OCI-LY7 (cell line): Measurements from ENCODE around the gene ELOVL6. TPM values are rescaled to one million over a fixed set of nuclear protein-coding genes. Genes with fewer than 3 reads are reported as not detected.

Source experiments
- BruUV-seq: library from RNA; stranded (reverse); fragments of 400-500 nt; replicated peaks from 2 replicates; lab custom pipeline; 2021; lab: Mats Ljungman, UMichigan
- CTCF ChIA-PET: fragments of 300-600 bp; sonication (Branson Sonifier 250); formaldehyde crosslinking; loops from one replicate; lab custom pipeline; 2022; ENCODE audit warnings: antibody characterized with exemption; ENCODE audit not compliant: unreplicated experiment; lab: Charles Lee
- POLR2A ChIA-PET: fragments of 300-600 bp; sonication (Branson Sonifier 250); formaldehyde crosslinking; loops from one replicate; lab custom pipeline; 2022; ENCODE audit warnings: antibody characterized with exemption; lab: Charles Lee
- DNase-seq: peaks from one replicate; pipeline ENCODE4 v3.0.0-alpha.2; 2015; ENCODE audit warnings: low spot score
- H2AFZ ChIP-seq: fragments of 200-600 bp; sonication (generic), shearing (Covaris generic); 2 replicates; pipeline ENCODE4 v1.6.1; 2014; ENCODE audit warnings: mild to moderate bottlenecking, antibody characterized with exemption, low read length, moderate library complexity
- H3K27ac ChIP-seq: fragments of 200-600 bp; sonication (generic); 2 replicates; pipeline ENCODE4 v1.5.1; 2014; ENCODE audit warnings: mixed run types, low read depth, mild to moderate bottlenecking, moderate library complexity, low read length, inconsistent platforms; ENCODE audit not compliant: poor library complexity, severe bottlenecking
- H3K36me3 ChIP-seq: fragments of 200-600 bp; sonication (generic); 2 replicates; pipeline ENCODE4 v1.6.1; 2014; ENCODE audit warnings: mild to moderate bottlenecking, antibody characterized with exemption, low read length, moderate library complexity, mixed read lengths; ENCODE audit not compliant: insufficient read depth
- H3K4me1 ChIP-seq: fragments of 200-600 bp; sonication (generic); 2 replicates; pipeline ENCODE4 v1.5.1; 2014; ENCODE audit warnings: mild to moderate bottlenecking, low read length; ENCODE audit not compliant: insufficient read depth, poor library complexity, severe bottlenecking
- H3K4me2 ChIP-seq: fragments of 200-600 bp; sonication (generic); 2 replicates; pipeline ENCODE4 v1.6.1; 2014; ENCODE audit warnings: mild to moderate bottlenecking, low read length
- H3K4me3 ChIP-seq: fragments of 200-600 bp; sonication (generic); 2 replicates; pipeline ENCODE4 v1.5.1; 2014; ENCODE audit warnings: mild to moderate bottlenecking, low read depth, low read length; ENCODE audit not compliant: poor library complexity, severe bottlenecking
- H3K79me2 ChIP-seq: fragments of 200-600 bp; sonication (generic); 2 replicates; pipeline ENCODE4 v1.6.1; 2016; ENCODE audit warnings: low read depth, mild to moderate bottlenecking, low read length, moderate library complexity, mixed read lengths; ENCODE audit not compliant: insufficient read depth
- H3K9me2 ChIP-seq: fragments of 200-600 bp; sonication (generic); 2 replicates; pipeline ENCODE4 v1.6.1; 2016; ENCODE audit warnings: mild to moderate bottlenecking, low read length, mixed read lengths; ENCODE audit not compliant: insufficient read depth
- H3K9me3 ChIP-seq: fragments of 200-600 bp; sonication (generic); 2 replicates; pipeline ENCODE4 v1.6.1; 2014; ENCODE audit warnings: mild to moderate bottlenecking, mixed run types, low read length, mixed read lengths
- H4K20me1 ChIP-seq: fragments of 200-600 bp; sonication (generic); 2 replicates; pipeline ENCODE4 v1.6.1; 2014; ENCODE audit warnings: mild to moderate bottlenecking, antibody characterized with exemption, low read length, moderate library complexity, mixed read lengths; ENCODE audit not compliant: insufficient read depth
- EZH2phosphoT487 ChIP-seq: fragments of 200-600 bp; sonication (generic); IDR thresholded peaks from 2 replicates; pipeline ENCODE4 v1.6.1; 2018; ENCODE audit warnings: low read depth, borderline replicate concordance, mild to moderate bottlenecking, mixed run types, antibody characterized with exemption, low read length, moderate library complexity, mixed read lengths
- intact Hi-C: fragments of 100-400 bp; cut with micrococcal nuclease; formaldehyde crosslinking; loops from one replicate; pipeline ENCODE4 v1.10.0; 2022; ENCODE audit not compliant: unreplicated experiment
- total RNA-seq, 2 experiments: library from RNA; depleted of rRNA in 1 of 2; stranded (reverse); fragments of >200 nt in 1 of 2; shearing (Covaris generic) in 1 of 2; gene quantifications; 2 replicates each; pipeline ENCODE4 v1.2.3, GENCODE V29; 2014 to 2022
- TF ChIP-seq, protein P1 (sequence below): fragments of 200-600 bp; sonication (generic); conservative IDR thresholded peaks from 2 replicates; pipeline ENCODE4 v1.5.1; 2014; ENCODE audit warnings: mild to moderate bottlenecking, antibody characterized with exemption, low read length, moderate library complexity, mixed read lengths

The ELOVL6 gene
- total RNA-seq, 2 experiments from 2014 or later: 14.5 to 45.5 TPM

DNA sequence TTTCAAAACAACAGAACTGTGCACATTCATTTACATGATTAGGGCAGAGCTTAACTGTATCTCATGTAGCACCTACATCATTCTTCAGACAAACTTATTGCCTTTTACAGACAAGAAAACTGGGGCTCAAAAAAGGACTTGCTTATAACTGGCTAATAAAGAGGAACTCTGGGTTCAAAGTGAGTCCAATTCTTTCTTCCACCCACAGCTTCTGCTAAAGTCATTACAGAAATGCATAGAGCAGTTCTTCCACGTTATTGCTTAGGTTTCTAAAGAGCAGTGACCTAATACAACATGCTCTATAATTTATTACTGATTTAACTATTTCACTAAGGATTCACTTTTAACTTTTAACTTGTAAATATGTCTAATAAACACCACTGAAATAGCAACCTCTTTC lies 60.6 kb downstream of the ELOVL6 start:
- no peaks in the 10 kb centered on the region for H3K4me1 ChIP-seq
- TF ChIP-seq EZH2phosphoT487: no peak
- TF ChIP-seq, protein P1, sequence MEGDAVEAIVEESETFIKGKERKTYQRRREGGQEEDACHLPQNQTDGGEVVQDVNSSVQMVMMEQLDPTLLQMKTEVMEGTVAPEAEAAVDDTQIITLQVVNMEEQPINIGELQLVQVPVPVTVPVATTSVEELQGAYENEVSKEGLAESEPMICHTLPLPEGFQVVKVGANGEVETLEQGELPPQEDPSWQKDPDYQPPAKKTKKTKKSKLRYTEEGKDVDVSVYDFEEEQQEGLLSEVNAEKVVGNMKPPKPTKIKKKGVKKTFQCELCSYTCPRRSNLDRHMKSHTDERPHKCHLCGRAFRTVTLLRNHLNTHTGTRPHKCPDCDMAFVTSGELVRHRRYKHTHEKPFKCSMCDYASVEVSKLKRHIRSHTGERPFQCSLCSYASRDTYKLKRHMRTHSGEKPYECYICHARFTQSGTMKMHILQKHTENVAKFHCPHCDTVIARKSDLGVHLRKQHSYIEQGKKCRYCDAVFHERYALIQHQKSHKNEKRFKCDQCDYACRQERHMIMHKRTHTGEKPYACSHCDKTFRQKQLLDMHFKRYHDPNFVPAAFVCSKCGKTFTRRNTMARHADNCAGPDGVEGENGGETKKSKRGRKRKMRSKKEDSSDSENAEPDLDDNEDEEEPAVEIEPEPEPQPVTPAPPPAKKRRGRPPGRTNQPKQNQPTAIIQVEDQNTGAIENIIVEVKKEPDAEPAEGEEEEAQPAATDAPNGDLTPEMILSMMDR: no peak
- ChIA-PET CTCF (interaction anchor here (0.6 kb wide), 1 partner anchor 24 kb away, joined by 3 read pairs; no protein-coding TSS in a partner anchor), POLR2A (interaction anchor here (0.7 to 1.3 kb wide), 2 partner anchors 9 to 129 kb away, joined by 3 read pairs; no protein-coding TSS in a partner anchor)
- H3K9me3 ChIP-seq: no peaks in the 10 kb centered on the region
- peaks cover 28% of the 10 kb centered on the region for H3K36me3 ChIP-seq
- no peak overlapping the region for H2AFZ ChIP-seq
- H4K20me1 ChIP-seq: no peaks in the 10 kb centered on the region
- H3K4me3 ChIP-seq: no peak overlapping the region
- no peak for DNase-seq
- no peak overlapping the region for H3K27ac ChIP-seq
- intact Hi-C loops: no loop called here
- H3K4me2 ChIP-seq: no peak overlapping the region
- no TSS peak for BruUV-seq
- H3K79me2 ChIP-seq: no peaks in the 10 kb centered on the region
- no peaks in the 10 kb centered on the region for H3K9me2 ChIP-seq

DNA sequence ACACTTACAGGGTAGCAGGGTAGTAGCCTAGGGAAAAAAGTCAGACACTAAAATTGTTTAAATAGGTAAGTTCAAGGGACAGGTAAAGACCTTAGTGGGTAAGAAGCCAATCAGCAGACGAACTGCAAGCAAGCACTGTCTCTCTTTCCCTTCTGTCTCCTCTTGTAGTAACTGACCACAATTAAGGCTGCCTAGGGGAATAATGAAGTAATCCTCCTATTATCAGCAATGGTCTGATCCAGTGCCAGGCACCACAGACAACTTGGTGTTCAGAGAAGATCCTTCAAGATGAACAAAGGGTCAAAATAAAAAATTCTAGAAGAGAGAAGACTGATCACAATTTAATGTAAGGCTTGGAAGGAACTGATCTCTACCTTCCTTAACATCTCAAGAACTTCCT lies 62.9 kb downstream of the ELOVL6 start:
- no peaks in the 10 kb centered on the region; the same call in 1 of the 2 replicates for H4K20me1 ChIP-seq
- TF ChIP-seq, protein P1: no peak
- no peak for TF ChIP-seq EZH2phosphoT487
- DNase-seq: no peak
- no peaks in the 10 kb centered on the region for H3K9me2 ChIP-seq
- H3K79me2 ChIP-seq: no peaks in the 10 kb centered on the region
- CTCF ChIA-PET: no interaction called here
- POLR2A ChIA-PET: interaction anchor here (0.5 to 1.2 kb wide), 3 partner anchors 9 to 1319 kb away, joined by 3 to 4 read pairs (median 3); no protein-coding TSS in a partner anchor
- H3K27ac ChIP-seq: no peak overlapping the region
- H2AFZ ChIP-seq: no peak overlapping the region
- no peak overlapping the region for H3K4me3 ChIP-seq
- H3K36me3 ChIP-seq: peaks cover 21% of the 10 kb centered on the region
- no TSS peak for BruUV-seq
- no peaks in the 10 kb centered on the region for H3K9me3 ChIP-seq
- no peak overlapping the region for H3K4me2 ChIP-seq
- H3K4me1 ChIP-seq: no peaks in the 10 kb centered on the region
- intact Hi-C loops: no loop called here

DNA sequence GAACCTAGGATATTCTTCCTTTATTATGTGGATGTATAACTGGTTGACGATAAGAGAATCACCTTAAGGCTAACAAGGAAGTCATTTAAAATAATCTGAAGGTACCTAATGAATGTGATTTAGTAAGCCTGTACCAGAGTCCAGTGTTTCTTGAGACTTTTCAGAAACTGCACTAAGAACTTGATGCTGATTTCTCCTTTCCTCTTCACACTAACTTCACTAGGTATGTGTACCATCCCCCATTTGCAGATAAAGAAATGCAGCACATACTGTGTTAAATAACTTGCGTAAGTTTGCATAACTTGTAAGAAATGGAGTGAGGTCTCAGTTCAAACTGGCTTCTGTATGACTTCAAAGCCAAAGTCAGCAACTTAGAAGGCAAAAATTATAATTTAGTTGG lies 63.3 kb downstream of the ELOVL6 start:
- no peak for DNase-seq
- H3K9me2 ChIP-seq: no peaks in the 10 kb centered on the region
- BruUV-seq: no TSS peak
- no peaks in the 10 kb centered on the region for H3K79me2 ChIP-seq
- intact Hi-C loops: no loop called here
- no peak overlapping the region for H3K27ac ChIP-seq
- CTCF ChIA-PET: no interaction called here
- no peaks in the 10 kb centered on the region for H3K9me3 ChIP-seq
- no peak overlapping the region for H3K4me2 ChIP-seq
- no peak overlapping the region for H2AFZ ChIP-seq
- no peaks in the 10 kb centered on the region for H3K4me1 ChIP-seq
- peaks cover 25% of the 10 kb centered on the region for H3K36me3 ChIP-seq
- no peaks in the 10 kb centered on the region; the same call in 1 of the 2 replicates for H4K20me1 ChIP-seq
- H3K4me3 ChIP-seq: no peak overlapping the region
- POLR2A ChIA-PET: interaction anchor here (0.5 to 0.9 kb wide), 3 partner anchors 10 to 1319 kb away, joined by 3 to 4 read pairs (median 3); no protein-coding TSS in a partner anchor
- no peak for TF ChIP-seq EZH2phosphoT487
- TF ChIP-seq, protein P1: no peak
